Measurements from ENCODE around the gene ATP10D. TPM values are rescaled to one million over a fixed set of nuclear protein-coding genes. Genes with fewer than 3 reads are reported as not detected.

The ATP10D gene
- total RNA-seq, 2 experiments from 2014 or later: 2.5 to 2.8 TPM

DNA sequence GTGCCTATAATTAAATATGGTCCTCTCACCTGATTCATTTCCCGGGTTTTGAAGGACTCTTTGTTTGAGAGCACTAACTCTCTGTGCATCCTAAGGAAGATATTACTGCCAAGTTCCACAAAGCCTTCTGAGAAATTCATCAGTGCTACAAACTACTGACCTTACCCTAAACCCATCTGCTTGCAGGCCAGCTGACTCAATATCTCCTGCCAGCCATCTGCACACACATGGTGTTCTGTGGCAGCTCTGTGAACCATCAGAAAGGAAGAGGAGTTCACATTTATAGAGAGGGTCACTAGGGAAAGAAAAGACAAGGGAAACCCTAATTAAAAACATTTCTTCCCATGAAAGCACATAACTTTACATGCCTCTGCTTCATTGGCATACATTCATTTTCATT lies 156.7 kb downstream of the ATP10D start:
- DNase-seq: no peak
- ChIA-PET CTCF (no interaction called here), POLR2A (no interaction called here)
- no peak for ATAC-seq
- Mint-ChIP-seq H3K9me3 (ENCODE audit: low read depth) (peaks cover 6% of the 10 kb centered on the region), H3K27me3 (peaks cover 6% of the 10 kb centered on the region), H3K36me3 (ENCODE audit: low read depth) (no peaks in the 10 kb centered on the region), H3K4me3 (no peak overlapping the region), H3K4me1 (no peaks in the 10 kb centered on the region), H3K27ac (no peak overlapping the region)
- intact Hi-C loops (cut with DNase I, micrococcal nuclease): no loop called here

- Mint-ChIP-seq H3K36me3 (ENCODE audit: low read depth) (no peaks in the 10 kb centered on the region), H3K27ac (no peak overlapping the region), H3K4me1 (no peaks in the 10 kb centered on the region), H3K4me3 (no peak overlapping the region), H3K9me3 (ENCODE audit: low read depth) (peaks cover 2% of the 10 kb centered on the region), H3K27me3 (peaks cover 4% of the 10 kb centered on the region)
- ATAC-seq (no peak), DNase-seq (no peak)
- ChIA-PET POLR2A (interaction anchor here (0.7 kb wide), 1 partner anchor 42 kb away, joined by 4 read pairs; no protein-coding TSS in a partner anchor), CTCF (no interaction called here)
- intact Hi-C loops (cut with DNase I, micrococcal nuclease): no loop called here
Observed at GRCh38 chr4:47642191-47642830, 157.2 kb downstream of the ATP10D start.

Other genes starting within 250 kb of the ATP10D start
- 10 to 100 TPM; 15.0 to 26.5 TPM for gene COMMD8, start 21.6 kb upstream of the ATP10D start, total RNA-seq

Data from activated CD4-positive, alpha-beta T cell treated with anti-CD3 and anti-CD28 coated beads for 36 hours (primary cell).